Loucy (cell line): ENCODE results near the gene CPA5.

Source experiments
- EZH2phosphoT487 ChIP-seq: fragments of 200-600 bp; IDR thresholded peaks from 2 replicates; pipeline ENCODE4 v1.6.1; 2018; ENCODE audit warnings: antibody characterized with exemption, mild to moderate bottlenecking, moderate library complexity, borderline replicate concordance
- TF ChIP-seq, protein P1 (sequence below): fragments of 200-600 bp; sonication (generic); conservative IDR thresholded peaks from 2 replicates; pipeline ENCODE4 v1.5.1; 2014; ENCODE audit warnings: mild to moderate bottlenecking, antibody characterized with exemption, low read length

DNA sequence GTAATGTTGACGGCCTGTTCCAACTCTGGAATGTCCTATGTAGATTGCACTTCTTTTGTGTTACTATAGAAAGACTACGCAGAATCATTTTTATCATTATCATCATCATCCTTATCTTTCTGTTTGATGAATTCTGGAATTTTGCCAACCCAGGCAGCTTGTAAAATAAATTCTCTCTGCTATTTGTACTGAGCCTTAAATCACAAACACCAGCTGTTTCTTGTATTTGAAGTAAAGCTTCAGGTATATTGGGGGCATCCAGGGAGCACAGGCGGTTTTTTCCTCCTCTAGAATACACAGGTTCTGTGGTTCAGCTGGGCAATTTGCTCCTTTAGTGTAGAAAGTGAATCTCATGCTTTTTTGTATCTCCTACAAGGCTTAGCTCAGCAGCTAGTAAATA, 14.9 kb upstream of the CPA5 start:
- TF ChIP-seq, protein P1, sequence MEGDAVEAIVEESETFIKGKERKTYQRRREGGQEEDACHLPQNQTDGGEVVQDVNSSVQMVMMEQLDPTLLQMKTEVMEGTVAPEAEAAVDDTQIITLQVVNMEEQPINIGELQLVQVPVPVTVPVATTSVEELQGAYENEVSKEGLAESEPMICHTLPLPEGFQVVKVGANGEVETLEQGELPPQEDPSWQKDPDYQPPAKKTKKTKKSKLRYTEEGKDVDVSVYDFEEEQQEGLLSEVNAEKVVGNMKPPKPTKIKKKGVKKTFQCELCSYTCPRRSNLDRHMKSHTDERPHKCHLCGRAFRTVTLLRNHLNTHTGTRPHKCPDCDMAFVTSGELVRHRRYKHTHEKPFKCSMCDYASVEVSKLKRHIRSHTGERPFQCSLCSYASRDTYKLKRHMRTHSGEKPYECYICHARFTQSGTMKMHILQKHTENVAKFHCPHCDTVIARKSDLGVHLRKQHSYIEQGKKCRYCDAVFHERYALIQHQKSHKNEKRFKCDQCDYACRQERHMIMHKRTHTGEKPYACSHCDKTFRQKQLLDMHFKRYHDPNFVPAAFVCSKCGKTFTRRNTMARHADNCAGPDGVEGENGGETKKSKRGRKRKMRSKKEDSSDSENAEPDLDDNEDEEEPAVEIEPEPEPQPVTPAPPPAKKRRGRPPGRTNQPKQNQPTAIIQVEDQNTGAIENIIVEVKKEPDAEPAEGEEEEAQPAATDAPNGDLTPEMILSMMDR: no peak
- TF ChIP-seq EZH2phosphoT487: no peak
